IPS-18c (cell line): ENCODE results near the gene CEBPG.

Experiments
- H3K4me3 ChIP-seq: 2 replicates; pipeline ENCODE4 v1.7.0; 2013; ENCODE audit warnings: low read depth, mild to moderate bottlenecking, low read length, moderate library complexity; ENCODE audit not compliant: insufficient read depth
- H3K9me3 ChIP-seq: one replicate; pipeline ENCODE4 v1.6.1; 2013; ENCODE audit warnings: mild to moderate bottlenecking, low read length, moderate library complexity; ENCODE audit not compliant: control insufficient read depth, insufficient read depth

The CEBPG gene

DNA sequence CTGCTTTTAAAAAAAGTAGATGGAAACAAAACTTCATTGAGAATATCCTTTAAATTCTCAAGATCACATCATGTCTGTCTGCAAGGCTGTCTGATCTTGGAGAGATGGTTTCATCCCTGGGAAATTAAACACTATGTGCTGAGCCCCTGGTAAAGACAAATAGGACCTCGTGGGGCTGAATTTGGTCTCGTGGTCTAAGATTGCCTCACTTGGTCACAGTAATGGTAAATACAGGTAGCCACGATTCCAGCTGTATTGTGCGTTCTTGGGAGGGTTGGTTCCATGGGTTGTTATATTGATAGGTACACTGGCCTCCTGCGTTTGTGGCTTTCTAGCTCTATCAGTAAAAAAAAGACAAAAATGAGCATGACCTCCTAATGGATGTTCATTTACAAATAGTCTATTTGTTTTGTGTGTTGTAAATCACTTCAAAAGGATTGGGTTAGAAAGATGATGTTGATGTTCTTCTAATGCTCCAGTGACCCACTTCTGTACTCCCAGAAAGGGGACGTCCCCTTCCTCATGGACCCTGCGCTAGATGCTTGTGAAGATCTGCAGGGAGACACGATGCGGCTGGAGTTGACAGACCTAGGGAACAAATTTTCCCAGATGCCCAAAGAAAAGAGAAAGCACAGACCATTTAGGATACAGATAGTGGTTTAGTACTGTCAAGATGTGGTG lies 1.8 kb downstream of the CEBPG start:
- Histone ChIP-seq H3K9me3 (no peaks in the 10 kb centered on the region), H3K4me3 (no peak overlapping the region; the same call in 1 of the 2 replicates)

DNA sequence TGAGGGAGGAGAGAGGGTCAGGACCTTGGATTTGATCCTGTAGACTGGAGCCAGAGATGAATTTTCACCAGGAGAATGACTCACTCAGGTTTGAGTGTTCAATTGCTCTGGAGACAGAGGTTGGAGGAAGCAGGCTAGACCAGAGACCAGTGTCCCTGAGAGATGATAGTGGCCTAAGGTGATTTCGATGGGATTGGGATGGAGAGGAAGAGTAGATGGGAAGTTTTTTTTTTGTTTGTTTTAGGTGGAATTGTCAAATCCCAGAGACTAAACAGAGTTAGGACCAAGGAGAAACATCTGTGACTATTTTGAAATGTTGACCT lies 2.3 kb downstream of the CEBPG start:
- Histone ChIP-seq H3K9me3 (no peaks in the 10 kb centered on the region), H3K4me3 (no peak overlapping the region)

DNA sequence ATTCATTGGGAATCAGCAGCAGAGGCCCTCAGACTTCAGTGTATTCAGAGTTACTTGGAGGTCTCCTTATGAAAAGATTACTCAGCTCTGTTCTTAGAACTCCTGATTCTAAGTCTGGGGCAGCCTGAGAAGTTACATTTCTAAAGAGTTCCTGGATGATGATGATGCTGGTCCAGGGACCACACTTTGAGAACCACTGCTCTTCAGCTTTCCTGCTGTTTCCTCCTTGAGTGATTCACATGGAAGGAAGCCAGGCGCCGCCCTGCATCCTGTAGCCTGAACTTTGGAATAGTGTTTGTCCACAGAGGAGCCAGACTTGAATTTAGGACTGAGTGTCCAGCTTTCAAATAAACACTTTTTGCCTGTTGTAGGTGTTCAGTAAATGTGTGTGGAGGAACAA lies 2.9 kb downstream of the CEBPG start:
- H3K4me3 ChIP-seq = no peak overlapping the region
- H3K9me3 ChIP-seq = no peaks in the 10 kb centered on the region

DNA sequence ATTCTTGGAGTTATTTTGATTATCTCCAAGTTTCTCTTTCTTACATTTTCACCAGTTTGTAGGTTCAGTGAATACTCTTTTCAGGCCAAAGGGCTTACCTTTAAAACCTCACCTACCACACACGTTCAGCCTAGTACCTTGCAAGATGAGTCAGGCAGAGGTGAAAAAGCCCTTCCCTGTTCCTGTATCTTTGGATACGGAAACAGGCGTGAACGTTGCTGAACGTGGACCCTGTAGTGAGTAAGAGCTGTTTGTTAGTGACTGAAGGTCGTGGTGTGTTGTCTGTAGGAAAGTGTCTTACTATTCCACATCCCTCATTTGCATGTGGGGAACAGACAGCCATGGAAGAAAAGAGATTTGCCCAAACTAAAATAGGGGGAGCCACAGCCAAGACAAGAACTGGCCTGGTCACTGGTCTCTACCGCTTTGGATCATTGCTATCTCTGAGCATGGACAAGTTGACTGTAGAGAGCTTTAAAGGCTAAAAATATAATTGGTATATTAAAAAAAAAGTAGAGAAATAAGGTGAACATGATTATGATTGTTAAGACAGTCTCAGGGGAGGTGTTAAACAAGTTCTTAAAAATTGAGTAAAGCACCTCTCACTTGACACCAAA lies 3.5 kb downstream of the CEBPG start:
- H3K4me3 ChIP-seq = no peak overlapping the region
- no peaks in the 10 kb centered on the region for H3K9me3 ChIP-seq

DNA sequence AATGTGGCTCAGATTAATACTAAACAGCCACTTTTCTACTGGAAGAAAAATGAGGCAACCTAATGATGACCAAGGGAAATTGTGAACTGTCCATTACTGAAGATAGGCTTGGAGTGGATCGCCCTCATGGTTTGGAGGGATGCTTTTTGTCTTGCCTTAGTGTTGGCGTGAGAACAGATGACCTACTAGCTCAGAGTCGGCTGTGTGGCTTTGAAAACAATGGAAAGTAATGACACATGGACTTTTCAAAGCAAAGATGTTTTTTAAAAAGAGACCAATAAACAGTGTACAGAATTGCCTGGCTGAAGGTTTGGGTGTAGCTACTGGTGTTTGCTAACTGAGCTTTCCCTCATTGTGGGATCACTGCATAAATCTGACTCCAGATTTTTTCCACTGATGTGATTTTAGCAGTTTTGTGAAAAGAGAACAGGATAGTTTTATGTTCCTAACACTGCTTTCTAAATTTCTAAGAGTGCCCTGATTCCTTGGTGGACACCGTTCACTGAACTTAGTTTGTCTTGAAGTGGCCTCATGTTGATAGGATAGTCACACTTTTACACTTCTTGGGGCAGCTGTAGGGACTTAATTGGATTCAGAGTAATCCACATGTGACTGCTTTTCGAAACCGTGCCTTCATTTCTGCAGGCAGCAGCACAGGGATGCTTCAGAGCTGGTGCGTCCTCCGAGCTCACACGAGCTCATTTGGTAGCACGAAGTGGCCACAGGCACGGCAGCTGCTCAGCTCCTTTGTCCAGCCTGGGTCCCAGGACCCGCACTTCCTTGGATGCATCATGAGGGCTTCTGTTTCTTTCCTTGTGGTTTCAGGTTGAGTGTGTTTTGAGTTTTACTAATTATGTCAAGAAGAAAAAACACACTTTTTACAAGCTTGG lies 4.3 kb downstream of the CEBPG start:
- Histone ChIP-seq H3K9me3 (no peaks in the 10 kb centered on the region), H3K4me3 (no peak overlapping the region)

DNA sequence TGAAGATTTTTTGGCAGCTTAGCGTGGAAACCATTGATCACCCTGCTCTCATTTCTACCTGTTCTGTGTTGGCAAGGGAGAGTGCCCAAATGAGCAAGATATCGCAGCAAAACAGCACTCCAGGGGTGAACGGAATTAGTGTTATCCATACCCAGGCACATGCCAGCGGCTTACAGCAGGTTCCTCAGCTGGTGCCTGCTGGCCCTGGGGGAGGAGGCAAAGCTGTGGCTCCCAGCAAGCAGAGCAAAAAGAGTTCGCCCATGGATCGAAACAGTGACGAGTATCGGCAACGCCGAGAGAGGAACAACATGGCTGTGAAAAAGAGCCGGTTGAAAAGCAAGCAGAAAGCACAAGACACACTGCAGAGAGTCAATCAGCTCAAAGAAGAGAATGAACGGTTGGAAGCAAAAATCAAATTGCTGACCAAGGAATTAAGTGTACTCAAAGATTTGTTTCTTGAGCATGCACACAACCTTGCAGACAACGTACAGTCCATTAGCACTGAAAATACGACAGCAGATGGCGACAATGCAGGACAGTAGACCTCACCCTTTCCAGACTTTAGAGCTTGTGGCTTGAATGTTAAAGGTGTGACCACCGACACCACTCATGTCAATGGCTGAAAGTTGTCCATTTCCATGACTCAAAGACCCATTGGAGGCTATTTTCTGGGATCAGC lies 5.8 kb downstream of the CEBPG start:
- Histone ChIP-seq H3K9me3 (no peaks in the 10 kb centered on the region), H3K4me3 (no peak overlapping the region)

DNA sequence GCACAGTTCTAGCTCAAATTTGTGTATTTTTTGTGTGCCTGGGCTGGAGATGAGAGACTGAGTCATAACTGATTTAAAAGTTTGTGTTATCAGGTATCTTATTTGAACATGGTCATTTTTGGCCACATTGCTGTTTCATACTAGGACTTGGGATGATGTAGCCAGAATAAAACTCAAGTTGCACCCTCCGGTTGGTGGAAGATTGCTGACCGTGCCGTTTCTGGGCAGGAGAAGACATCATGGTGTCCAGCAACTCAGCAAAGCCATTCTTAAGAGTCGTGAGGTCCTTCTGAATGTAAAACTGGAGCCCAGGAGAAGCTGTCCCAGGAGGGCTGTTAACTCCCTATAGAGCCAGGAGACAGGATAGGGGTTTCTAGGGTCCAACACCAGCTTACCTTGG lies 7.6 kb downstream of the CEBPG start:
- H3K4me3 ChIP-seq = no peak overlapping the region
- no peaks in the 10 kb centered on the region for H3K9me3 ChIP-seq

DNA sequence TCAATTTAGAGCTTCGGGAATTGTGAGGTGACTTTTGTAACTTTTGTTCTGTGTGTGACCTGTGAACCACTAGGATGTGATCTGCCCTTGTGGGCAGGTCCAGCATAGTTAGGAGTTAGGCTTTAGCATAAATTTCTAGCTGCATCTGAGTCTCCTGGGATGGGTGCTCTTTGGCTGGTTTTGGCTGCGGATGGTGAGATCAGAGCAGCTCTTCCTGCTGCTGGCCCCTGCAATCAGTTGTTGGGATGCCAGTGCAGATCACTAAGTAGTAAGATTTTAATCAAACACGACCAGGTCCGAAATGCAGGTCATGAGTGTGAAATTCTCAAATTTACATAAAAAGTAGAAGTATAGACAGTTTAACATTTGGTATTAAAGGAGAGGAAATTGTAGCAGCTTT lies 8.5 kb downstream of the CEBPG start:
- no peaks in the 10 kb centered on the region for H3K9me3 ChIP-seq
- no peak overlapping the region for H3K4me3 ChIP-seq

DNA sequence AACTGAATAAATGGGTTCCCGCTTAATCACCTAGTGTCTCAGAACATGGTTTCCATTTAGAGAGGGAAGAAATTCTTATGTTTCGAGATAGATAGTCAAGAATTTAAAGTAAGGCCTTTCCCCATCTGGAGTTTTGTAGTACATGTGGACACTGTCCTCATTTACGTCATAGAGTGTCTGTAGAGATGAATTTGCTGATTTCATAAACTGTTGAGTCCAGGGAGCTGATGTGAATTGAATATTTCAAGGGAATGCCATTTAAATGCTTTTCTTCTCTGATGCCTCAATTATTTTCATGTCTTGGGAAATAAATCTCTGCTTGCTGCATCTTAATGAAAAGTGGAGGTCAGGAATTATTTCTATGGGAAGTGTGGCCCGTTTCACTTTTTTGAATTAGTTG lies 9.5 kb downstream of the CEBPG start:
- Histone ChIP-seq H3K9me3 (no peaks in the 10 kb centered on the region), H3K4me3 (no peak overlapping the region)

DNA sequence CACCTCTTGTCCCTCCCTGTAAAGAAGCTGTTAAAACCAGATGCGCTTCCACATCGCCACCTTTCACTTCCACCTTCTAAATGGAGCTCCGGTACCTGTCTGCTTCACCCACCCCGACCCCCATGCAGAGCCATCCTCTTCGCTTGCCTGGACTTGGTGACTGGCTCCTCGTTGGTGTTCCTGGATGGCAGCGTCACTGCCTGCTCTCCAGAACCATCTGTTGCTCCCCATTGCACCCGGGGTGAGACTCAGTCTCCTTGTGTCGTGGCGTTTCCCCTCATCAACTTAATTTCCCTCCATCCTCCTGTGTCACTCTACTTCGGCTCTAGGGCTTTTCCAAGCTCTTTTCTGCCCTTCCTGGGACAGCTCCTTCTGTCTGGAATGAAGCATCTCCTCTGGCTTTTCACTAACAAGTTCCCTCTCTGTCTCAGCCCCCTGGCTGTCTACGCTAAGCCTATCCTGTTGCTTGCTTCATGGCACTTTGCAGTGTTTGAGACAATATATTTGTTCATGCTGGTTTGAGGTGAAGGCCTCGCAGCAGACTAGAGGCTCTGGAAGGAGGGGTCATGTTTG lies 10.3 kb downstream of the CEBPG start:
- H3K9me3 ChIP-seq = no peaks in the 10 kb centered on the region

DNA sequence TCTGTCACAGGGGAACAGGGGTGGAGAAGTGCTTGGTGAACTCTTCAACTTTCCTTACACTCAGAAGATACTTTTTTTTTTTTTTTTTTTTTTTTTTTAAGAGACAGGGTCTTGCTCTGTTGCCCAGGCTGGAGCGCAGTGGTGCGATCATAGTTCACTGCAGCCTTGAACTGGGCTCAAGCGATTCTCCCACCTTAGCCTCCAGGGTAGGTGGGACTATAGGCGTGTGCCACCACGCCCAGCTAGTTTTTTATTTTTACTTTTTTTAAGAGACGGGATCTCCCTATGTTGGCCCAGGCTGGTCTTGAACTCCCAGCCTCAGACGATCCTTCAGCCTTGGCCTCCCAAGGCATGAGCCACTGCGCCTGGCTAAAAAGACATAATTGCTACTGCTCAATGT lies 11.5 kb downstream of the CEBPG start:
- no peaks in the 10 kb centered on the region for H3K9me3 ChIP-seq
- no peak overlapping the region for H3K4me3 ChIP-seq

More for the DNA sequence above, 10.3 kb downstream of the CEBPG start:
- H3K4me3 ChIP-seq = no peak overlapping the region

DNA sequence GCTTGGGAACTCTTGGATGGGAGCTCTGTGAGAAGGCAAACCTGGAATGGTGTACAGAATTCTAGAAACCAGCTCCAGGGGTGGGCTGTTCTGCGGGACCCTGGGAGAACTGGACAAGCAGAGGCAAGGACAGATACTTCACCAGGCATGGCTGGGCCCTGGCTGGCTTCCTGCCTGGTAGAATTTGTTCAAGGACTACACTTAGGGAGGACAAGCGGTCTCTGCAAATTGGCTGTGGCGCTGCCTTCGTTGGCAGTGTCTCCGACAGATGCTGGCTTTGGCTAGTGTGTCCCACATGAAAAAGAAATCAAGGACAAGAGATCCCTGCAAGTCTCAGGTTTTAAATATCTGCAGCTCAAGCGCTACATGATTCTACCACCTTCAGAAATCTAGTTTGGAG lies 12.4 kb downstream of the CEBPG start:
- H3K4me3 ChIP-seq = no peak overlapping the region
- H3K9me3 ChIP-seq = no peaks in the 10 kb centered on the region

DNA sequence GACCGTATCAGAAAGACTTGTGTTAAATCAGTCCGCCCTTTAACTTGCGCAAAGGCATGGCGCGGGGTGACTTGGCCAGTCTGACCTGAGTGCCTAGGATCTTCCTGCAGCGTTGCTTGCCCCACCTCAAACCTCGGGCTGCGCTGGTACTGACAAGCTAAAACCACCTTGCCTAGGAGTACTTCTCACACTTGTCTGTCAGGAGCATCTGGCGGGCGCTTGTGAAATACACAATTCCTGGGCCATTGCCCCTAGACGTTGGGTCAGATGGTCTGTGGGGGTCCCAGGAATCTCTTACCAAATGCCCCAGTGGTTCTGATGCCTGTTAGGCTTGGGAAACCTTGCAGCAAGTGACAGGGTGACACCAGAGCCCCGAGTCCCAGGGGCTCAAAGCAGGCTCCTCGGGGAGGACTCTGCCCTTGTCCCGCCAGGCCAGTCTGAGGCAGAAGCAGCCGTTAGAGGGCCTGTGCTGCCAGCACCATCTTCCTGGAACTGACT lies 12.9 kb downstream of the CEBPG start:
- H3K9me3 ChIP-seq = peaks cover 2% of the 10 kb centered on the region

DNA sequence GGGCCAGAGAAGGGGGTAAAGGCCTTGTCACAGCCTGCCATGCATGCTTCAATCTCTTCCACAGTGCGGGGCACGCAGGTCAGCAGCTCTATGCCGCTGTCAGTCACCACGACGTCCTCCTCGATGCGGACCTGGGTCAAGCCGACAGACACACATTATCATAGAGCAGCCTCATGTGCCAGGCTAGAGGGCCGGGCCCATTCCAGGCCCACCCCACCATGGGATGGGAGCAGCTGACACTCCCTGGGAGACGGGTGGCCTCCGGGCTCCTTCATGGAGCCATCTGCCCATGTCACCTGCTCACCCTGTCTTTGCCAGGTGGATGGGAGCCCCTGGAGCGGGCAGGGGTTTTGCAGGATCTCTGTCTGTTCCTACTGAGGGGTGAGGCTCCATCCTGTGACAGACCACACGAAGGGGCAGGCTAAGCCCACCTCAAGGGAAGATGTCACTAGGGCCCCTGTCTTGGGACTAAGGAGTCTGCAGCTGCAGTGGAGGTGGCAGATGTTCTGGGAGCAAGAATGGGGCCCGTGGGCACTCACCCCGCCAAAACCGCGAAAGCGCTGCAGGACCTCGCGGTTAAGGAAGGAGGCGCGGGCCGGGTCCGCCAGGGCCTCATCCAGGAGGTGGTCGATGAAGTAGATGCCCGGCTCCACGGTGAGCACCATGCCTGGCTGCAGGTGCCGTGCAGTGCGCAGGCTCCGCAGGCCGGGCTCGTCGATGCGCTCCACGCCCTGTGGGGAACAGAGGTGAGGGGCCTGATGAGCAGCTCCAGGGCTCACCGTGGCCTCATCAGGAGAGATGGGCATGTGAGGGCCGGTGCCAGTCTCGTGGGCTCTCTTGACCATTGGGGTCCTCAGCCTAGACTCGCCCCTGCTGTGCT lies 14.1 kb downstream of the CEBPG start:
- no peak overlapping the region for H3K4me3 ChIP-seq
- peaks cover 2% of the 10 kb centered on the region for H3K9me3 ChIP-seq

More for the DNA sequence above, 12.9 kb downstream of the CEBPG start:
- no peak overlapping the region for H3K4me3 ChIP-seq

DNA sequence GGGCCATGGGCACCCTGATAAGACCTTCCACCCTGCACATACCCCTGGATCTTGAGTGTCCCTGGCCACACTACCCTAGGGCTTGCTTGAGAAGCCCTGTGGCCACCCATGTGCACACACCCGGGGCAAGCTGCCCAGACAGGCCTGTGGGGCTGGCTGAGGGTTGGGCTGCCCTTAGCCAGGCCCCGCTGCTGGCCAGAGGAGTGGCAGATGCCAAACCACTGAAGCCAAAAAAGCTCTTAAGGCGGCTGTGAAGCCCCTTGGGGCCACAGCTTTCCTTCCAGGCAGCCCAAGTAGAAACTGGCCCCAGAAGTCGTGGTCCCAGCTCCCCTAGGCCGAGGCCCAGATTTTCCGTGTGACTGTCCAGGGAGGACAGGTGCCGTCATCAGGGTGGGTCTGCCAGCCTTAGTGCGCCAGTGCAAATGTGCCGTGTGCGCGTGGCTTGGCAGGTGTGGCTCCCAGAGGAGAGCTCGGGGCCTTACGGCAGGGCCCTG lies 14.8 kb downstream of the CEBPG start:
- Histone ChIP-seq H3K9me3 (peaks cover 2% of the 10 kb centered on the region), H3K4me3 (no peak overlapping the region)

DNA sequence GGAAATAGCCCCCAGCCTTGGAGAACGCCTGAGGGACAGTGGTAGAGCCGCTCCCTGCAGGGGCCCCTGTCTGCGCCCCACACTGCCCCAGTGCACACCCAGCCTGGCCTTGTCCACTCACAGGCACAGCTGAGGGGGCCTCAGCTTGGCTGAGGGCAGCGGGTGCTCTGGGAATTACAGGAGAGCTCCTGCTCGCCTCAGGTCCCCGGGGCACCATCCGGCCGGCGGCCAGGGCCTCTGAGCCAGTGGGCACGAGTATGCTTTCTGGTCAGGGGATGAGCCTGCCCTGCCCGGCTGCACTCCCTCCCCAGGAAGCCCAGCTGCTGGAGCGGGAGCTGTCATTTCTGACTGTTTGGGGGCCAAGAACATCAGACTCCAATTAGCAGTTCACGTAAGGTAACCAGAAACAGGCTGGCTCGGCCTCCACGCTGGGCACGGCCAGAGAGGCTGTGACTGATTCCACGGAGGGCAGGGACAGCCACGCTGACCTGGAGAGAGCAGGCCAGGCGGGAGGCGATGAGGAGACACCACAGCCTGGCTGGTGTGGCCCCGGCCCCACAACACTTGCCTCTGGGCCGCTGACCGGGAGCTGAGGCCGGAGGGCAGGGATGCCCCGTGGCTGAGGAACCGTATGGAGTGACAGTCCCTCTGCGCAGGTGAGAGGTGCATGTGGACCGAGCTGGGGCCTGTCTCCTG lies 15.4 kb downstream of the CEBPG start:
- Histone ChIP-seq H3K4me3 (no peak overlapping the region), H3K9me3 (peaks cover 2% of the 10 kb centered on the region)
